Activated naive CD4-positive, alpha-beta T cell treated with anti-CD3 and anti-CD28 coated beads, Interleukin-2, amount 10 ng/mL, durations not matched to agents 5 hours and 36 hours (primary cell): ENCODE results near the gene IFT20. TPM values are rescaled to one million over a fixed set of nuclear protein-coding genes. Genes with fewer than 3 reads are reported as not detected.

ENCODE experiments used
- microRNA-seq: library from miRNA; unstranded; fragments of <30 nt; microRNA quantifications from one replicate; pipeline ENCODE4 v1.2.0, GENCODE V29; 2022; ENCODE audit warnings: borderline microRNAs expressed, borderline replicate concordance
- total RNA-seq, 2 experiments: library from RNA; stranded (reverse); gene quantifications; one replicate each; pipeline ENCODE4 v1.2.3, GENCODE V29; 2021

IFT20 gene, protein sequence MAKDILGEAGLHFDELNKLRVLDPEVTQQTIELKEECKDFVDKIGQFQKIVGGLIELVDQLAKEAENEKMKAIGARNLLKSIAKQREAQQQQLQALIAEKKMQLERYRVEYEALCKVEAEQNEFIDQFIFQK
- total RNA-seq: 10 to 100 TPM; 25.9 to 26.0 TPM

GRCh38 chr17:28335201-28335958 lies at the start of gene IFT20, which contains the start of gene TNFAIP1:
IFT20 (minus strand) TSS chr17:28335472; CDS start chr17:28331985, 3,487 bp downstream.
TNFAIP1 (plus strand) TSS chr17:28335761; CDS start chr17:28339522, 3,761 bp downstream.

GRCh38 chr17:28371245-28372202 lies 36.3 kb upstream of the IFT20 start, which contains the start of gene SARM1:
SARM1 (plus strand) TSS chr17:28371694; CDS start chr17:28372033, 339 bp downstream.

DNA sequence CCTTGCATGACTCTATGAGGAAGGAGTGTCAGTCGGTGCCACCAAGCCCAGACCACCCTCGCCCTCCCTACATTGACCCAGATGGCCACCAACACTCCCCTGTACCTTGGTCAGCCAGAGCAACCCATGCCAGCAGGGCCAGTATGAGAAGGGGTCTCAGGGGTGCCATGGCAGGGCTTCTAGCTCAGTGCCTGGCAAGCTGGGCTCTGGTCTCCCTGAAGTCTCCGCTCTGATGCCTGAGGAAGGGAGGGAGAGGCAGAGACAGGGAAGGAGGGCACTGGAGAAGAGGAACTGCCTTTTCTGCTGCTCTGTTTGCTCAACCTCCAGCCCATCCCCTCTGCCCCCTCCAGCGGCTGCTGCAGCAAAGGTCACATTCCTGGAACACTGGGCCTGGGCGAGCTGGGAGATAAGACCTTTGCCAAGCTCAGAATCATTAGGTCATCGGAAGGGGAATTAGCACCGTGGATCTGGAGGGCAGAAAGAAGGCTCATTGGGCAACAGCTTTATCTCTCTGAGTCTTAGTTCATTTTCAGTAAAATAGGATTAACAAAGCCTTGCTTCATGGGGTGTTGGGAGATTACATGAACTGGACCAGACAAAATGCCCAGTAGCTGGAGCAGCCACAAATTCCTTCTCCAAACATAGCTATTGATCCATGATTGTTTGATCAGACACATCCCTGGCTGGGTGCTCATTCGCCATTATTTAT lies 34.9 kb upstream of the IFT20 start, which contains the start of gene VTN:
Gene VTN (minus strand): TSS at position 273 of the 709 bp plus-strand sequence. CDS start 104 bp downstream, at position 169.

GRCh38 chr17:28364665-28365363 lies 29.5 kb upstream of the IFT20 start, which contains the start of gene SEBOX:
SEBOX (minus strand) TSS chr17:28365199; CDS start chr17:28365151, 48 bp downstream.

GRCh38 chr17:28357061-28357900 lies 22.0 kb upstream of the IFT20 start, which contains the start of gene POLDIP2:
POLDIP2 (minus strand) TSS chr17:28357527; CDS start chr17:28357448, 79 bp downstream.

GRCh38 chr17:28318759-28319597 lies 16.3 kb downstream of the IFT20 start, which contains the start of gene TMEM97:
TMEM97 (plus strand) TSS chr17:28319200; CDS start chr17:28319240, 40 bp downstream.

Small RNA genes within 50 kb of the gene (microRNA-seq; reads per million reads assigned to microRNA genes)
- 0.83 reads per million for gene MIR4723

Other genes with a start within 250 kb of the IFT20 start
- gene TMEM97, start 16.3 kb downstream of the IFT20 start, total RNA-seq: 10 to 100 TPM; 25.9 to 27.6 TPM
- 10 to 100 TPM; 21.5 to 22.0 TPM for gene TNFAIP1, start 289 bp upstream of the IFT20 start, total RNA-seq
- gene POLDIP2, start 22.1 kb upstream of the IFT20 start, total RNA-seq: 10 to 100 TPM; 48.6 to 48.9 TPM
- not detected for gene SEBOX, start 29.7 kb upstream of the IFT20 start, total RNA-seq
- under 1 TPM in 1 of 2 experiments, not detected in 1; 0.14 TPM for gene VTN, start 34.8 kb upstream of the IFT20 start, total RNA-seq
- 10 to 100 TPM; 17.1 to 21.7 TPM for gene SARM1, start 36.2 kb upstream of the IFT20 start, total RNA-seq
- 1 to 10 TPM; 1.3 to 2.2 TPM for gene SLC46A1, start 70.7 kb upstream of the IFT20 start, total RNA-seq
- not detected for gene SLC13A2, start 138.2 kb upstream of the IFT20 start, total RNA-seq
- not detected for gene FOXN1, start 170.9 kb upstream of the IFT20 start, total RNA-seq
- gene UNC119, start 217.2 kb upstream of the IFT20 start, total RNA-seq: 10 to 100 TPM; 54.4 to 54.5 TPM
- gene PIGS, start 236.1 kb upstream of the IFT20 start, total RNA-seq: 10 to 100 TPM; 57.2 to 59.1 TPM
- 100 to 1,000 TPM; 147 to 148 TPM for gene ALDOC, start 241.4 kb upstream of the IFT20 start, total RNA-seq